Limb (tissue), 2 donors: Measurements from ENCODE around the gene CALML5.

ENCODE experiments used
- DNase-seq, 2 donors: peaks; one replicate each; pipeline ENCODE4 v3.0.0-alpha.2; 2016; ENCODE audit errors: extremely low spot score in 2 of 2

The CALML5 gene

DNA sequence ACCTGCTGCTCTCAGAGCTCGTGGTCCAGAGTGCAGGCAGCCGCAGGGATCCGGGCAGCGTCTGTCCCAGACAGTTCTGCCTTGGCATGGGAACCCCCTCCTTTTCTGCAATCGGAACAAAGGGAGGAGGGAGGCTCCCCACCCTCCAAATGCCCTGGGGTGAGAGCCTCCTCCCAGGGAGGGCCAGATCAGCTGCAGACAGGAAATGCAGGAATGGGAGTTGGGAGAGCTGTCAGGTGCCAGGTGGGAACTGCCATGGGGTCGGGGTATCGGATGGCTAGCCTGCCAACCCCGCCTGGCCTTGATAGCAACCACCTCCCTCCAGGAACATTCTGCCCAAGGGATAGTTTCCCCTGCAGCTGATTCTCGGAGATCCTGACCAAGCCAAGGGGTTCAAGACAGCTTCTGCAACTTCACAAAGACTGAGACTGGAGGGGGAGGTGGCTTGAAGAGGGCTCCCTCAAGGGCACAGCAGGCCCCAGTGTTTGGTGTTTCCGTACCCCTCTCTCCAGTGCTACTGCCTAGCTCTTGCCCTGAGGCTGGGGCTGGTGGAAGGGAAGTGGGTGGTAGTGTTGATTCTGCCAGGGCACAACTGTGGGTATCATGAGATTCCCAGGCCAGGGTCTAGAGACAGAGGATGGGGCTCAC is at the start of gene CALML5:
TSS of gene CALML5 (minus strand) at position 78 of the 648 bp plus-strand sequence. CDS start 132 bp downstream, outside the sequence.
- no peak for DNase-seq

- peak in 1 of 2 donors; percentile 43 for DNase-seq
Observed at GRCh38 chr10:5547931-5548660, 48.7 kb upstream of the CALML5 start.

GRCh38 chr10:5547681-5547930 is 48.2 kb upstream of the CALML5 start:
- no peak for DNase-seq

DNA sequence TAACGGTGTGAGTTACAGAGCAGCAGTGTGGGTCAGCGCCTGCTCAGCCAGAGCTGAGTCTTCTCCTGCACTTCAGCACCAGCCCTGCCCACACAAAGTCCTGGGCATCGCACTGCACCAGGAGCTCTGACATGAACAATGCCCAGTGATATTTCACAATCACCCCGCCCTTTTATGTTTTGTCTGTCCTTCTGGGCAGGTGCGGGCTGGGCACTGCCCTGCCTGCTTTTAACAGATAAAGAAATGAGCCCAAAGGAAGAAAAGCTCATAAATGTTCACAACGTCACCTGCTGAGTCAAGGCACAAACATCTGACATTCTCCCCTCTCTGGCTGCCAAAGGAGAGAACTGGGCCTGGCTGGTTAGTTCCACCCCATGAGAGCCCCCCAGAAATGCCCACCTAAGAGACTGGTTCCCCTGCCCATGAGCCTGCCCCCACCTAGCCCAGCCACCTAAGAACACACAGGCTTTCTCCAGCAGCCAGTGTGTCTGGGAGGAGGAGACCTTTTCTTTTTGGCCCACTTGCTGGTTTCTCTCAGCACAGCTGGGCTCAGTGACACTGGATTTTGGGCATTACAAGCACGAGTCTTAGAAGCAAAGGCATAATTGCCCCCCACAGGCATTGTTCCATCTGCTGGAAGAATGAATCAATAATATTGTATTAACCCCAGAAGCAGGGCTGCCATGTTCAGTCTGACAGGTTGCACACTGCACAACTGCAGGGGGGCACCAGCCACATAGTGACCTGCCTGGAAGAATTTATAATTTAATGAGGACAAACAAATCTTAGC is 47.7 kb upstream of the CALML5 start:
- DNase-seq: peak in 1 of 2 donors; percentile 30

- peak in 1 of 2 donors; percentile 40 for DNase-seq
Observed at GRCh38 chr10:5545778-5546710, 46.7 kb upstream of the CALML5 start.

DNA sequence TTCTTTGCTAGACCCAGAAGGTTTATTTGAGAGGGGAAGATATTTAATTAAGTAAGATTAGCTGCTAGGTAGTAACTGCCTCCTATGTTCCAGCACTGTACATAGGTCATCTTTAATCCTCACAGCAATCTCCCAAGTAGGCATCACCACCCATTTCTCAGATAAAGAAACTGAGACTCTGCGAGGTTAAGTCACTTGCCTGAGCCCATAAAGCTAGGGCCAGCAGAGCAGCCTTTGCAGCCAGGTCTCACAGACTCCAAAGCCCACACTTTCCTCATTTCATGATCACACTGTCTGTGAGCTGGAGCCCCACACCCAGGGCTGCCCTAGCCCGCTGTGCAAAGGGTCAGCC is 46.0 kb upstream of the CALML5 start:
- DNase-seq: no peak

DNA sequence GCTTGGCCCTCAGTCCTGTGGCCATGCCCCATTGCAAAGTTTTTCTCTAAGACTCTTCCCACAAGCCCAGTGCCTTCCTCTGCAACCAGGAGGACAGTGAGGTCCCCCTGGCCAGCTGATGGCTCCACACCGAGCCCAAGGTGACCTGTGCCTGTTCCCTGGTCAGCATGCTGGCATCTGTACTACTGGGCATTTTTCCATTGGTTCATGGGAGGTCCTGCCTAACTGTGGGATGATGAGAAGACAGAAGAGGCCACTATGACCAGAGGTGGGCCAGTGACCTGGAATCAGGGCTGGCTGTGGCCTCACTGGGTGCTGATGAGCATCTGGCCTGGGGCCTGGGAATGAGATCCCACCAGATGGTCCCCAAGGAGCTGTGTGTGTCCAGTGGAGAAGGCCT is 45.6 kb upstream of the CALML5 start:
- DNase-seq: peak in 1 of 2 donors; percentile 21

DNA sequence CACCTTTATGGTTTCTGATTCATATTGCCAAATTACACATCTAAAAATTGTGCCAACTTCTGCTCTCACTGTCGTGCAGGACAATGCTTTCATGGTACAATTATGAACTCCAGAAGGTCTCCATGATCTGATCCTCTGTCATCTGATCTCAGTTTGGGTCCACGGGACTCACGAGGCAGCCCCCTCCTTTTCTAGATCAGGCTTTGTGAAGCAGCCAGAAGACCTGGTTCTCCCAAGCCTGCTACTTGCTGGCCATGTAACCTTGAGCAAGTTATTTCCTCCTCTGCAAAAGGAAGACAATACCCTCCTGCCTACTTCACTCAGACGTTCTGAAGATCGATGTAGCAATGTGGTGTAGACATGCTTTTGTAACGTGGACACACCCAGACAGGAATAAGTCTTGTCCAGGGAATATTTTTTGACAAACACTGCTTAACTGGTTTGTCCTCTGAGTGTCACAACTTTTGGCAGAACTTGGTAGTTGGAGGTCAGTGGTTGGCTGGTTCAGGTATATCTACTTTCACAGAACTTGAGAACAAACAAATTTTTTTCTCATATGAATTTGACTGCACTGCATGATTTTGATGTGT is 44.9 kb upstream of the CALML5 start:
- no peak for DNase-seq

DNA sequence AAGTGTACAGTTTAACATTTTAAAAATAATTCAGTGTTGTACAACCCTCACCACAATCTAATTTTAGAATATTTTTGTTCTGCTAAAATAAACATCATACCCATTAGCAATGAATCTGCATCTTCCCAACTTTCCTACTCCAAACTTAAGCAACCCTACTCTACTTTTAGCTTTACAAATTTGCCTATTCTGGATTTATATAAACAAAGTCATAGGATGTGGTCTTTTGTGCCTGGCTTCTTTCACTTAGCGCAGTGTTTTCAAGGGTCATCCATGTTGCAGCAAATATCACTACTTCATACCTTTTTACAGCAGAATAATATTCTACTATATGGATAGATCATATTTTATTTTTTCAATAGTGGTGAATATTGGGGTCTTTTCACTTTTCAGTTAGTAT is 44.3 kb upstream of the CALML5 start:
- DNase-seq: no peak

GRCh38 chr10:5542100-5542499 is 42.7 kb upstream of the CALML5 start:
- DNase-seq: no peak

DNA sequence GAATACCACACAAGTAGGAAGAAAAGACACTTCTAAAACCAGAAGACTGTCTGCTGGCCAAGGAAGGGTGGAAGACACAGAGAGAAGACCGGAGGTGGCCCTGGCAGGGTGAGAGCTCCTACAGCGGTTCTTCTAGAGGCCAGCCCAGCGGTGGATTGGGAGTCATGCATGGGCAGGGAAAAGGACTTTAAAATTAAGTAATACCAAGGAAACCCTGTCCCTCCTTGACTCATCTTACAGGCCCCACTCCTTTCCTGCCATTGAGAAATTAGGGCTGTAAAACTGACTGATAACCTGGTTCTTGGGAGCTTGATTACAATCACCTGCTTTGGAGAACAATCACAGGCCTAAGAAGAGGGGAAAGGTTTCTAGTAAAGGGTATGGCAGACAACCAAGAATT is 41.5 kb upstream of the CALML5 start:
- DNase-seq: no peak

- DNase-seq: no peak
Observed at GRCh38 chr10:5540080-5540479, 40.7 kb upstream of the CALML5 start.

GRCh38 chr10:5538892-5539651 is 39.7 kb upstream of the CALML5 start:
- peak in 1 of 2 donors; percentile 4 for DNase-seq

GRCh38 chr10:5538446-5538845 is 39.1 kb upstream of the CALML5 start:
- no peak for DNase-seq

DNA sequence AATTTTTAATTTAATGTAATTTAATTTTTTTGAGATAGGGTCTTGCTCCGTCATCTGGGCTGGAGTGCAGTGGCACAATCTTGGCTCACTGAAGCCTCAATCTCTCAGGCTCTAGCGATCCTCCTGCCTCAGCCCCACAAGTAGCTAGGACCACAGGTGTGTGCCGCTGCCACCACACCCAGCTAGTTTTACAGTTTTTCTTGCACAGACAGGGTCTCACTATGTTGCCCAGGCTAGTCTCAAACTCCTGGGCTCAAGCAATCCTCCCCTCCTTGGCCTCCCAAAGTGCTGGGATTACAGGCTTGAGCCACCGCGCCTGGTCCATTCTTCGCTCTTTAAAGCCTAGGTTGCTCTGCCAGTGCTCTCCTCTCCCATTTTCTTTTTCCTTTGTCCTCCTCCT is 38.3 kb upstream of the CALML5 start:
- DNase-seq: no peak

DNA sequence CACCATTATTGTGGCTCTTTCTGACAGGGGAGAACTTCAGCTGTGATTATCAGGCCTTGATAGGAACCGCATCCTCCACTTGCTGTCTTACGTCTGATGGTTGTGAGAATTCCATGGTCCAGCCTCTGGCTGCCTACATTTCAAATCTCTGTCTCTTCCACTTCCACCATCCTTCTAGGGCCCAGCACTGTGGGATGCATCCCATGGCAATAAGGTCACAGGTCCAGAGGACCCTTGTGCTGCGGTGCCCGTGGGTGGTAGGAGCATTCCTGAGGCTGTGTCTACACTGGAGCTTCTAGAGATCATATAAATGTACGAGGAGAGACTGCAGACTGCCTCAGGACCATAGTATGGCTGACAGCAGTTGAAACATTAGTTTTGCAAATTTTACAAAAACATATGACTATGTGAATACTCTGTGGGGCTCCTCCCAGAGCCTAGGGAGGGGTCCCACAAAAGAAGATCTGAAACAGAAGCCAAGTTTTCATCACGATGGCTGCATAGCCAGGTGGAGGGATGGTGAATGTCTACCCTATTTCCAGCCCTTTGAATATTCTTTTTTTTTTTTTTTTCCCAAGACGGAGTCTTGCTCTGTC is 37.2 kb upstream of the CALML5 start:
- DNase-seq: peak in 1 of 2 donors; percentile 5

DNA sequence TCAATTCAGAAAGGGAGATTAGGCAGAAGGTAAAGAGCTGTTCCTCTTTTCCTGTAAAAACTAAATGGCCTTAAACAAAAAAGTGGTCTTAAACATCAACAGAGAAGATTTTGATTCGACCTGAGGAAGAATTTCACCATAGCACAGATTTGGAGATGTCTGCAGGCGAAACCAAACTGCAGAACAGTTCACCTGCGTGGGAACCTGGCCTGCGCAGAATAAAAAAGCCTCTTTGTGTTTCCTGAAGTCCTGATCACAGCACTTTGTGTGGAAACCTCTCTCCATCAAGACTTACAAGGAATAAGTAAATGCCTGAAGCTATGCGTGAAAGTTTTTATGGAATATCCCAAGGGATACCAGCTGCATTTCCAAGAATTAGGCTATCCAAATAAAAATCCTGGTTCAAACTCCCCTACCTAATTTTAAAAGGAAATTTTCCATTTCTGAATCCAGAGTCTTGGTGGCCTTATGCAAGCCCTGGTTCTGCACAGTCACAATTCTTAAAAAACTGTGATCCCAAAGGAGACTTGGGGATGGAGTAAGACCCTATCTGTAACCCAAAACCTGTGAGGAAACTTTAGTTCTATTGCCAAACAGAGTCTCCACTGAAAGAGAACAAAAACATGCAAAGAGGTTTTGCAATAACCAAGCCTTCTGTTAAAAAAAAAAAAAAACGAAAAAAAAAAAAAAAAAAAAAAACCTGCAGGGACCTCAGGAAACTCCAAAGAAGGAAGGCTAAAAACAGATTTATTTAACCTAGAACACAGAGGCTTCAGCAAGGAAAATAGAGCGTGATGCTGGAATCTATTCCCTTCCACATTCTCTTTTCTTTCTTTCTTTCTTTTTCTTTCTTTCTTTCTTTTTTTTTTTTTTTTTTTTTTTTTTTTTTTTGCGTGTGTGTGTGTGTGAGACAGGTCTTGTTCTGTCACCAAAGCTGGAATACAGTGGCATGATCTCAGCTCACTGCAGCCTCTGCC is 35.8 kb upstream of the CALML5 start:
- peak; percentile 17 to 38 for DNase-seq

- DNase-seq: peak in 1 of 2 donors; percentile 16
Observed at GRCh38 chr10:5534051-5534821, 34.9 kb upstream of the CALML5 start.
